Panc1 (cell line): ENCODE results near the gene SPPL2C. TPM values are rescaled to one million over a fixed set of nuclear protein-coding genes. Genes with fewer than 3 reads are reported as not detected.

Experiments
- ATAC-seq: fragments of 200-7000 bp; cut with Tn5 transposase; 2 replicates; pipeline ENCODE4 v1.9.1; 2020; ENCODE audit warnings: mild to moderate bottlenecking, moderate library complexity
- BruUV-seq: library from RNA; stranded (reverse); fragments of 400-500 nt; replicated peaks from 2 replicates; lab custom pipeline; 2021; lab: Mats Ljungman, UMichigan
- CTCF ChIA-PET: fragments of 300-600 bp; sonication (Branson Sonifier 250); formaldehyde crosslinking; loops from one replicate; lab custom pipeline; 2022; ENCODE audit warnings: antibody characterized with exemption; lab: Charles Lee
- POLR2A ChIA-PET: fragments of 300-600 bp; sonication (Branson Sonifier 250); formaldehyde crosslinking; loops from one replicate; lab custom pipeline; 2022; ENCODE audit warnings: antibody characterized with exemption; lab: Charles Lee
- DNase-seq: peaks from one replicate; pipeline ENCODE4 v3.0.0-alpha.2; 2010; ENCODE audit warnings: low read depth, low spot score
- H3K27ac ChIP-seq: 2 replicates; pipeline ENCODE4 v1.5.1; 2011; ENCODE audit warnings: mild to moderate bottlenecking, low read length, inconsistent platforms
- H3K27me3 ChIP-seq: fragments of 200-500 bp; sonication (Bioruptor generic); 2 replicates; pipeline ENCODE4 v1.6.0; 2014; ENCODE audit warnings: low read length, inconsistent platforms; ENCODE audit not compliant: control insufficient read depth, insufficient read depth
- H3K36me3 ChIP-seq: fragments of 200-500 bp; sonication (Bioruptor generic); 2 replicates; pipeline ENCODE4 v1.5.1; 2014; ENCODE audit warnings: inconsistent platforms, mild to moderate bottlenecking, low read length, moderate library complexity; ENCODE audit not compliant: control insufficient read depth, insufficient read depth
- H3K4me1 ChIP-seq: 2 replicates; pipeline ENCODE4 v1.5.1; 2011; ENCODE audit warnings: inconsistent platforms, mild to moderate bottlenecking, low read length, moderate library complexity; ENCODE audit not compliant: control insufficient read depth, insufficient read depth
- H3K4me3 ChIP-seq, 2 experiments: 2 replicates each; pipeline ENCODE4 v1.5.1; 2011 to 2012; ENCODE audit warnings: low read depth in 2 of 2, low read length in 2 of 2, mild to moderate bottlenecking in 2 of 2, inconsistent platforms in 1 of 2, moderate library complexity in 1 of 2
- H3K9me3 ChIP-seq: fragments of 200-500 bp; sonication (Bioruptor generic); 2 replicates; pipeline ENCODE4 v1.5.1; 2014; ENCODE audit warnings: low read depth, mild to moderate bottlenecking, inconsistent platforms, low read length, moderate library complexity; ENCODE audit not compliant: control insufficient read depth, insufficient read depth
- POLR2AphosphoS5 ChIP-seq: IDR thresholded peaks from 2 replicates; pipeline ENCODE4 v1.6.1; 2012; ENCODE audit warnings: mild to moderate bottlenecking, low read depth, low read length, moderate library complexity
- REST ChIP-seq, 2 experiments: IDR thresholded peaks; 2 replicates each; pipeline ENCODE4 v1.6.1; 2011 to 2012; ENCODE audit warnings: low read depth in 2 of 2, control low read depth in 1 of 2, low read length in 1 of 2, mild to moderate bottlenecking in 1 of 2, moderate library complexity in 1 of 2; ENCODE audit not compliant: insufficient read depth in 1 of 2
- SIN3A ChIP-seq: IDR thresholded peaks from 2 replicates; pipeline ENCODE4 v1.6.1; 2012; ENCODE audit warnings: low read depth, mild to moderate bottlenecking, low read length, moderate library complexity, borderline replicate concordance; ENCODE audit not compliant: insufficient read depth
- TCF7L2 ChIP-seq: IDR thresholded peaks from 2 replicates; pipeline ENCODE4 v1.6.1; 2011; ENCODE audit warnings: mild to moderate bottlenecking, low read depth, low read length, inconsistent platforms
- in situ Hi-C: cut with HindIII; loops from 2 replicates; pipeline ENCODE4 v1.10.0; 2016; ENCODE audit warnings: low sequenced_read_pairs, low pct_unique_long_range_greater_than_20kb
- intact Hi-C: fragments of 100-400 bp; cut with micrococcal nuclease; formaldehyde crosslinking; loops from one replicate; pipeline ENCODE4 v1.10.0; 2022; ENCODE audit not compliant: unreplicated experiment
- total RNA-seq: library from RNA; stranded (reverse); gene quantifications from one replicate; pipeline ENCODE4 v1.2.1, GENCODE V29; 2021; ENCODE audit not compliant: unreplicated experiment
- TF ChIP-seq, protein P1 (sequence below): fragments of 450-650 bp; IDR thresholded peaks from 2 replicates; pipeline ENCODE4 v1.5.1; 2017; ENCODE audit warnings: mild to moderate bottlenecking

Gene SPPL2C
- total RNA-seq, 1 experiment from 2014 or later = not detected

- no peaks in the 10 kb centered on the region for H3K36me3 ChIP-seq
- CTCF ChIA-PET = interaction anchor here (0.6 kb wide), 1 partner anchor 66 kb away, joined by 3 read pairs; no protein-coding TSS in a partner anchor
- no peaks in the 10 kb centered on the region for H3K27me3 ChIP-seq
- in situ Hi-C loops (no loop called here), intact Hi-C loops (no loop called here)
- no peak overlapping the region for H3K27ac ChIP-seq
- no peak for DNase-seq
- H3K9me3 ChIP-seq = no peaks in the 10 kb centered on the region
- no TSS peak for BruUV-seq
- POLR2A ChIA-PET = no interaction called here
- TF ChIP-seq, protein P1, sequence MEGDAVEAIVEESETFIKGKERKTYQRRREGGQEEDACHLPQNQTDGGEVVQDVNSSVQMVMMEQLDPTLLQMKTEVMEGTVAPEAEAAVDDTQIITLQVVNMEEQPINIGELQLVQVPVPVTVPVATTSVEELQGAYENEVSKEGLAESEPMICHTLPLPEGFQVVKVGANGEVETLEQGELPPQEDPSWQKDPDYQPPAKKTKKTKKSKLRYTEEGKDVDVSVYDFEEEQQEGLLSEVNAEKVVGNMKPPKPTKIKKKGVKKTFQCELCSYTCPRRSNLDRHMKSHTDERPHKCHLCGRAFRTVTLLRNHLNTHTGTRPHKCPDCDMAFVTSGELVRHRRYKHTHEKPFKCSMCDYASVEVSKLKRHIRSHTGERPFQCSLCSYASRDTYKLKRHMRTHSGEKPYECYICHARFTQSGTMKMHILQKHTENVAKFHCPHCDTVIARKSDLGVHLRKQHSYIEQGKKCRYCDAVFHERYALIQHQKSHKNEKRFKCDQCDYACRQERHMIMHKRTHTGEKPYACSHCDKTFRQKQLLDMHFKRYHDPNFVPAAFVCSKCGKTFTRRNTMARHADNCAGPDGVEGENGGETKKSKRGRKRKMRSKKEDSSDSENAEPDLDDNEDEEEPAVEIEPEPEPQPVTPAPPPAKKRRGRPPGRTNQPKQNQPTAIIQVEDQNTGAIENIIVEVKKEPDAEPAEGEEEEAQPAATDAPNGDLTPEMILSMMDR = no peak
- TF ChIP-seq SIN3A (no peak), REST (IDR thresholded peaks at IDR 0.05; ENCODE audit: insufficient read depth in 1 of 2, low read depth in 2 of 2, low read length in 1 of 2) (no peak), TCF7L2 (no peak)
- no peak overlapping the region for H3K4me3 ChIP-seq
- ATAC-seq = no peak
- no peaks in the 10 kb centered on the region for H3K4me1 ChIP-seq
These were observed 9.5 kb downstream of the SPPL2C start for GRCh38 chr17:45854209-45854608.

GRCh38 chr17:45855691-45856336, 11.1 kb downstream of the SPPL2C start:
- BruUV-seq = no TSS peak
- intact Hi-C loops = no loop called here
- in situ Hi-C loops = no loop called here
- no peaks in the 10 kb centered on the region for H3K9me3 ChIP-seq
- no peaks in the 10 kb centered on the region for H3K27me3 ChIP-seq
- ATAC-seq = no peak
- H3K36me3 ChIP-seq = no peaks in the 10 kb centered on the region
- ChIA-PET CTCF (no interaction called here), POLR2A (no interaction called here)
- no peak overlapping the region for H3K4me3 ChIP-seq
- DNase-seq = no peak
- no peaks in the 10 kb centered on the region for H3K4me1 ChIP-seq
- no peak overlapping the region for H3K27ac ChIP-seq
- TF ChIP-seq, protein P1 = no peak
- TF ChIP-seq TCF7L2 (no peak), POLR2AphosphoS5 (no peak), SIN3A (no peak), REST (IDR thresholded peaks at IDR 0.05; ENCODE audit: insufficient read depth in 1 of 2, low read depth in 2 of 2, low read length in 1 of 2) (no peak)
